HPDE6-E6E7 (cell line): Measurements from ENCODE around the gene WDR82.

ENCODE experiments used
- DNase-seq: peaks from one replicate; pipeline ENCODE4 v3.0.0; 2011; ENCODE audit warnings: missing footprints; ENCODE audit errors: extremely low spot score

The WDR82 gene, protein sequence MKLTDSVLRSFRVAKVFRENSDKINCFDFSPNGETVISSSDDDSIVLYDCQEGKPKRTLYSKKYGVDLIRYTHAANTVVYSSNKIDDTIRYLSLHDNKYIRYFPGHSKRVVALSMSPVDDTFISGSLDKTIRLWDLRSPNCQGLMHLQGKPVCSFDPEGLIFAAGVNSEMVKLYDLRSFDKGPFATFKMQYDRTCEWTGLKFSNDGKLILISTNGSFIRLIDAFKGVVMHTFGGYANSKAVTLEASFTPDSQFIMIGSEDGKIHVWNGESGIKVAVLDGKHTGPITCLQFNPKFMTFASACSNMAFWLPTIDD

DNA sequence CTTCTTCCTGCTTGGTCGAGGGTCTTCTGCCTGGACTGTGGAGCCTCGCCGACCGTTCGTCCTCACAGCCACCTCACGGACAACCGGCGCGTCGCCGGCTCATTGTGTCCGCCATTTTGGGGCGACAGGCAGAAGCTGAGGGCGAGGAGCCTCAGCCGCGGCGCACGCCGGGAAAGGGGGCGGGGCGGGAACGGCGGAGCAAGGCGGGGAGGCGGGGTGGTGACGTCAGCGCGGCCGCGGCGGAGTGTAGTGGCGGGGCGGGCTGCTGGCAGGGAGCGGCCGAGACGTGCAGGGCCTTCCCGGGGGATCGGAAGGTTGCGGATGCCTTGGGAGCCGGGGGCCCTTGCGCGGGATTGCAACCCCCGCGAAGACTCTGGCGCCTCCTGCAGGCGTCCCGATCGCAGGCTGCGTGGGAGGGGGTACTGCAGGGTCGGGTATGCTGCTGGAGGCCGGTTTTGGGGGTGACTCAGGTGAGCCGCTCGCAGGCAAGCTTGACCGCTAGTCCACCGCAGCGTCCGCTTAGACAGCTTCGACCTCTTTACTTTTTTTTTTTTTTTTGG, at the start of gene WDR82:
Gene WDR82 (minus strand): TSS at position 140 of the 560 bp plus-strand sequence. CDS start 288 bp downstream, outside the sequence.
- DNase-seq, result peak; percentile 72

DNA sequence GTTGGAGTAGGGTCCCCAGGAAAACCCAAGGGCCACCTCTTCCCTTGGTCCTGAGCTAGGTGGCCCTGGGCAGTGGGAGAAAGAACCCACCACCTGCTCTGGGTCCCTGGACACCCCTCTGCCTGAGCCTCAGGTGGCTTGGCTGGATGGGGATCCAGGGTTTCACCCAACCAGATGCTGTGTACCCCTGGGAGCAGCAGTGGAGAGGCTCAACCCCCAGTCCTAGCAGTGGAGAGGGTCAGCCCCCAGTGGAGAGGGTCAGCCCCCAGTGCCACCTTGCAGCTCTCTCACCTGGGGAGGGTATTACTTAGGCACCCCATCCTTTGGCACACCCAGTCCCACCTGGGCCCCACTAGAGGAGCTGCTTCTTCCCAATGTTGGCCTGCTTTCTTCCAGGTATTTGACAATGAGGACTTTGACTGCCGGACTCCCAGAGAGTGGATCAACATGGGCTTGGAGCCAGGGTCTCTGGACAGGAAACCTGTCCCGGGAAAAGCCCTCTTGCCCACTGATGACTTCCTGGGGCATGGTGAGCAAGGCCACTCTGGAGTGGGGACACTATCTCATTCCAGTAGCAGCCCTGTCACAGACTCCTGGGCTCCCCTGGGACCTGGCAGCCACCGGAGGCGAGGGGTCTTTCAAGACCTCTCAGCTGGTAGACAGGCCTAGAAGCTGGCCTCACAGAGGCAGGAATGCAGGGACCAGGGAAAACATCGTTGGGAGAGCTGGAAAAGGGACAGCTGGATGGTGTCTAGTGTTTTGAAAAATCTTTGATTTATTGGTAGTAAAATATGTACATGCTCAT, 49.2 kb upstream of the WDR82 start:
- DNase-seq, result no peak

DNA sequence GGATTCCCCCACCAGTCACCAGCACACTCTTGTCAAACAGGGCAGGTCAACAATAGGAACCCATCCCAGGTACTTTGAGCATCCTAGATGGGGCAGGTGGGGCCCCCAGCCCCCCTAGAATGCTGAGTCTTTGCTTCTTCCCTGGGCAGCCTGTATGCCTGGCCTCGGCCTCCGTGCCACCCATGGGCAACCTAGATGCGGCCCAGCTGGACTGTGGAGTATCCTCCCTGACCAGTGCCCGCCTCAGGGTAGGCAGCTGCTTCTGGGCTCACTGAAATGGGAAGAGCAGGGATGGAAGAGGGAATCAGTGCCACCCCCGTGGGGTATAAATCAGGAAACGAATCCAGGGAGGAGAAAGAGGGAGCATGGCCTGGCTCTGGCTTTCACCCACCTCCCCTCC, 48.5 kb upstream of the WDR82 start:
- no peak for DNase-seq

DNA sequence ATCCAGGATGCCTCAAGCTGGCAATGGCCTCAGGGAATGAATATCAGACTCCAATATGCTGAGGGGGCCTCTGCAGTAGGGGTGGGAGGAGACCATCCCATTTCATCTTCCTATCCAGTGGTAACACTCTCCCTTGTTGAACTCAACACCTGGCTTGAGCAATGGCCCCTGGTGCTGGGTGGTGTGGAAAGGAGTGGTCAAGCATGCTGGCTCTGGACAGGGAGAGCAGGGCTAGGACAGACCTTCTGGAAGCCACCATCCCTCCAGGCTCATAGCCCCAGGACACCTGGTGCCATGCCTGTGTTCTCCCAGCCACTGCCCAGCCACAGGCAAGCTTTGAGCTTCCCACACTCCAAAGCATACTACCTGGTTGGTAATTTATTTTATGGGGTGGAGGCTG, 47.2 kb upstream of the WDR82 start:
- DNase-seq, result no peak

DNA sequence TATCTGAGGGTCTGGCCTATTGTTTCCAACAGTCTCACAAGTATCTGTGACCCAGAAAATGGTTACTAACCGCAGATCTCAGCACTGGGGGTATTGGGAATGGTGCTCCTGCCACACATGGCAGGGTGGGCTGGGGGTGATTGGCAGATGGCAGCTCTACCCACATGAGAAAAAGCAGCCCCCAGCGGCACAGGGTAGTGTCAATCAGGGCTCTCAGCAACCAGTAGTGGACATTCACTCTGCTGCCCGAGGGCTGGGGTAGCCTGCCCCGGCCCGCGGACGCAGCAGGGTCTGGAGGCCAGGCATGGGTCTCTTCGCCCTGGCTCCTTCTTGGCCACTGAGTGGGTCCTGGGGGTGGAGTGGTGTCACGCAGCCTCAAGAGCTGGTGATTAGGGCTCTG, 46.2 kb upstream of the WDR82 start:
- DNase-seq, result no peak

DNA sequence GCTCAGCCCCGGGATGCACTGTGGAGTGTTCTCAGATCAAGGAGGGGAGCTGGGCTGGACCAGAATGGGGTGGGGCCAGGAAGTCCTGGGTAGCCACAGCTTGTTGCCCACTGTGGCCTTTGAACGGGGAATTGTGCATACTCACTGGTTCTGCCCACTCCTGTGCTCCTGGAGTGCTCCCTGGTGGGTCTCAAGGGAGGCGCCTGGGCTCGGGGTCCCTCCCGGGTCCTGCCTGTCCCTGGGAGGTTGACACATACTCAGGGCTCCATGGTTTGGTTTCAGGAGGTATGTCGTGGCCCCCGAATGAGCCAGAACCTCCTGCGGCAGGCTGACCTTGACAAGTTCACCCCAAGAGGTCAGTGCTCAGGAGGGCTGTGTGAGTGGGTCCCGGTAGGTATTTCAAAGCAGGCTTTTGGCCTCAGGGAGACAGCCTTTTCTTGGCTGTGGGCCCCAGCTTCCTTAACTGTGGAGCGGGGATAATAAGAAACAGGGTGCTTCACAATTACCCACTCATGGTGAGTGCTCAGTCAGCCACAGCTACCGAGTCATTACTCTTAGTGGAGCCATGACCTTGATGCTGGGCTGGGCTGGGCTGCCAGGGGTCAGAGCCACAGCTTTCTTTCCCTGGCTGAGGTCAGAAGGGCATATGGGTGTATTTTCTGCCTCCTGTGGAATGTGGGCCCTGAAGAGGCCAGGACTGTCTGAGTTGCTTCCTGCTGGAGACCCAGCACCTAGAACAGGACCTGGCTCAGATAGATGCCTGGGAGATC, 45.3 kb upstream of the WDR82 start:
- no peak for DNase-seq

DNA sequence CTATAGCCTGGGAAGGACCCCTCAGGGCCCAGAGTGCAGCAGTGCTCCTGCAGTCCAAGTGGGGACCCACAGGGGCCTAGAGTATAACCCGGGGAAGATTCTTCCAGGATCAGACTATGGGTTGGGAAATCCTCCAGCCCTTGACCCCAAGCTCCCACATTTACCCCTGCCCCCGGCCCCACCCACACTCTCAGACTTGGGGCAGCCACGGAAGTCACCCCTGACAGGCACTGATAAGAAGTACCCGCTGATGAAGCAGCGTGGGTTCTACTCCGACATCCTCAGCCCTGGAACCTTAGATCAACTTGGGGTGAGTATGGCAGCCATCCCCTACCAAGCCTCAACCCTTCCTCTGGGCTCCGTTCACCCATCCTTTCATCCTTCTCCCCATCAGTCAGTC, 44.0 kb upstream of the WDR82 start:
- DNase-seq, result no peak

DNA sequence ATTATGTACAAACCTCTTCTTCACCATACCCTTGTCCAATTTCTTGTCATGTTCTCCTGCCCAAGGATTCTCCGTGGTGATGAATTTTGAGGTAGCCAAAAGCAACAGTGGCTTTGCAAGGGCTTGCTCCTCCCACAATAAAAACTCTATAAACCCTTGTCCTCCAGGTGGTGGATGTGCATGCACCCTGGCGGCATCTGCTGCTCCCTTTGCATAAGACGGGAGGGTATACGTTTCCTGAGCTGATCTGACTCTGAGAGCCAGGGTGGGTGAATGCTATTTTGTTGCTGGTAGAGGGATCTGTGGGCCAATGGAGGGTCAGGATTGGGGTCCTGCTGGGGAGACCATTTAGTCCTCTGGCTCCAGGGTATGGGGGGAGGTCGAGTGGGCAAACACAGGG, 43.0 kb upstream of the WDR82 start:
- DNase-seq, result no peak

DNA sequence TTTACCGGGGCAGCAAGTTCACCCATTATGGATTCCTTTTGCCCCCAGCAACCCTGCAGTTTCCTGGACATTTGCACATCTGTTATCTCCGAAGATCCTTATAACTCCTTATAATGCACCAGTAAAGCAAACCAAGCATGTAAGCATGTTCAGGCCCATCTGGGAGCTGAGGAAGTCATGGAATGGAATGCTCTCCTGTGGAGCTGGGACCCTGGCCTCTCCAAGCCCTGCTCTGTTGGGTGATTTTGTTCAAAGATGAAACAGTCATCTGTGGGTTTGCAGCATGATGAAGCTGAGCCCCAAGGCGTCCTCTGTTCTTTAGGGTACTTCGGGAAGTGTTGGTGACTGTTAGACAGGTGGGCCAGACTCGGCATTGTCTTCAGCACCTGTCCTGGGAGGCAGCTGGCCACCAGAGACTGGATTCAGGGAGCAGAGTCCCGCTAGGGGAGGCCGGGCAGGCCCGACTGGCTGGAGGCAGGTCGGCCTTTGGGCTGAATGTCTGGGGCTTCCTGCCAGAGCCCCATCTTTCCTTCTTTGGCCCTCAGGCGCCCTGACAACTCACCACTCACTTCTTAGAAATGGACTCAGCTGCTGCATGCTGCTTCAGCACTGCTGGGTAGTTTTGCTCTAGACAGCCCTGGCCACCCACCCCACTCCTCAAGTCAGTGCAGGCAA, 41.6 kb upstream of the WDR82 start:
- no peak for DNase-seq

DNA sequence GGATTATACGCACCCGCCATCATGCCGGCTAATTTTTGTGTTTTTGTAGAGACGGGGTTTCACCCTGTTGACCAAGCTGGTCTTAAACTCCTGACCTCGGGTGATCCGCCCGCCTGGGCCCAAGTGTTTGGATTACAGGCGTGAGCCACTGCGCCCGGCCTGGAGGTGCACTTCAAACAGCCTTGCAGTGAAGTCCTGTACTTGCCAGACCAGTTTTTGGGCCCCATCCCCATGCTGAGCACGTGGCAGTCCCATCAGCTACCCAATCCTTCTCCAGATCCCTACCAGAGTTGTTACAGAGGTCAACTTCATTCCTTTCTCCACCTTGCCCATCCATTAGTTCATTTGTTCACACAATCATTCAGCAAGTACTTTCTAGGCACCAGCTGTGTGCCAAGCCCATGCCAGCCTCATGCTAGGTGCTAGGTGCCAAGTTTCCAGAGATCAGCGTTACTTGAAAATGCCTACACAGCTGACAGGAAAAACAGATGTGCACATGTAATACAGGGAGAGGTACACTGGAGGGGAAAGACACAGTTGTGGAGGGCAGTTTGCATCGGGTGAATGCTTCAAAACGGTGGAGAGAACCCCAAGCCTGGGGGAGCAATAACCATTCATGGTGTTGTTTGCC, 39.9 kb upstream of the WDR82 start:
- no peak for DNase-seq

DNA sequence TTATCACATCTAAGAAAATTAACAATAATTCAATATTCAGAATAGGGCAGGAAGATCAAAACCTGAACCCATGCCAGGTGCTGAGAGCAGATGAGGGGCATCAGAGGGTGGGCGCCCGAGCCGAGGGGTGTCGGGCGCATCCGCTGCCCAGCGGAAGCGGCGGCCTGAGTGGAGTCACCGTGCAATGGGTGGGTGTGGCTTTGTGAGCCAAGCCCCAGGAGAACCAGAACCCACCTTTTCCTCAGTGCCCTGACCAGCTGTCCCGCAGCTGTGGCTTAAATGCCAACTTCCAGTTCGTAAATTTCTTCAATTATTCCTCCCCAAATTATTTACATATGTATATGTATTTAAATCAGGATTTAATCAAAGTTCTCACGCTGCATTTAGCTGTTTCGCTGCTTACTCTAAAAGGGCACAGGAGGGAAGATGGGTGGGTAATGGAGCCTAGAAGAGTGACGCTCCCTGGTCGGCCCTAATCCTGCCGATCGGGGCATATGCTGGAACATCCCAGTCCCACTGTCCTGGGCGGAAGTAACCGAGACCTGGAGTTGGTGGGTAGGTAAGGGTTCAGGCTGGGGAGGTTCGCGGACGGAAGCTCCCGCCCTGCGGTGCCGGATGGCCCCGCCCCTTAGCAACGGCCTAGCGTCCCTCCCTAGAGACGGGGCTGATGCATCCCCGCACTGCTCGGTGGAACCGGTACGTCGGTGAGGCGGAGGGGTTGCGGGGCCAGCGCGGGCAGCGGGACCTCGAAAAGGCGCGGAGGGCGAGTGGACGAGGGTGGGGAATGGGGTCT, 39.0 kb upstream of the WDR82 start:
- no peak for DNase-seq

DNA sequence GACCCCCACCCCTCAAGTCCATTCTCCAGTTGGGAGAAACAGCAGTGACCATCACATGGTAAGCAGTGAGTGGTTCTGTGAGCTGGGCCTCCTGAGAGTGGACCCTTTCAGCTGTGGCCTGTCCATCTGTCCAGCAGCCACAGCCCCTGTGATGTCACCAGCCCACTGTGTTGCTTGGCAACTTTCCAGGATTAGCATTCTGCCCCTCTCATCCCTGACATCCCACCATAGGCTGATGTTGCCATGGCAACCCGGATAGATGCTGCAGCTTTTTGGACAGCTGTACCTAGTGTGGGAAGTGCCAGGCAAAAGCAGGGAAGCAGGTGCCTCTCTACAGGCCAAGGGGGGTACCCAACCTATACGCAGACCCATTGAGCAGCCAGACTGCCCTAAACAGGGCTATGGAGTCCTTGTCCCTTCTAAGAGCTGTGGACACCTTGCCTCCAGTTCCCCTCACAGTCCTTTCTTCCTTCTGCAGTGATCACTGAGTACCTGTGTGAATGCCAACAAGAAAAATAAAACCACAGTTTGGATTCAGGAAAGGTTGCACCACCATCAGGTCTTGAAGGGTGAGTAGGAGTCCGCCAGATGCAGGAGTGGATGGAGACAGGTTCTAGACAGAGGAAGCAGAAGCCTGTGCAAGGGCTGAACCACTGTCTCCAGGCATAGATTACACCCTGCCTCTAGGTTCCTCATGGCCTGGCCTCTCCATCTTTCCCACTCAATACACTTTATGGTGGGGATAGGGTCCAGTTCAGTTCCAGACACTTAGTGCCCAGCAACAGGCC, 37.7 kb upstream of the WDR82 start, which contains the start of gene DNAH1:
Gene DNAH1 (plus strand): TSS at position 343 of the 788 bp plus-strand sequence. CDS start 6,124 bp downstream, outside the sequence.
- DNase-seq, result no peak

DNA sequence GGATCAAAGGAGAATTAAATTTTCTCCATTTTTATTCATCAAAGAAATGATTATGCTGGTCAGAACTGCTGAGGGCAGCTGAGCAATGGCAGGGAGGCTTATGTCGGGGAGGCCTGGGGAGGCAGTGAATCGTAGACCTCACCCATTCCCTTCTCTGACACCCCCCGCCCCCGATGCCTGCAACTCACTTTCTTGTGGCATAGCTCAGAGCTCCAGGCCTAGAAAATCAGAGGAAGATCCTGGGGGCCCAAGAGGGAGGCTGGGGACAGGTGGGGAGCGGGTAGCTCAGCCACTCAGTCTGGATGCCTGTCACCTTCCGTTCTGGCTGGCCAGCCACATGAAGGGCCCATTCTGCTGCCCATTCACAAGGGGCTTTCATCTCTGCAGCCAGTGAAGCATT, 36.6 kb upstream of the WDR82 start:
- DNase-seq, result no peak

DNA sequence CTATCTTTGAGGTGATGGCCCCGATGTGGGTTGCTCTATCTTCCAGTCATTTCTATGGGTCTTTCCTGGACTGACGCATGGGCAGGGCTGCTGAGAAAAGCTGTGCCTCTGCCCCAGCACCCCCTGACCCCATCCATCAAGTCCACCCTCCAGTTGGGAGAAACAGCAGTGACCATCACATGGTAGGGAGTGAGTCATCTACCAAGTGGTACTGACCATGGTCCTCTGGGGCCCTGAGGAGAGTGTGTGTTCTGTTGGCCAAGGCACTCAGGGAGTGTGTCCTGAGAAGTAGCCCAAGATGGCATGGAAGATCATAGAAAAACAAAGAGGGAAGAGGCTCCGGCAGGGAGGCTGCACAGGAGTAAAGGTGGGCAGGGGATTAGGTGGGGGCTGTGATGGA, 36.0 kb upstream of the WDR82 start:
- no peak for DNase-seq

DNA sequence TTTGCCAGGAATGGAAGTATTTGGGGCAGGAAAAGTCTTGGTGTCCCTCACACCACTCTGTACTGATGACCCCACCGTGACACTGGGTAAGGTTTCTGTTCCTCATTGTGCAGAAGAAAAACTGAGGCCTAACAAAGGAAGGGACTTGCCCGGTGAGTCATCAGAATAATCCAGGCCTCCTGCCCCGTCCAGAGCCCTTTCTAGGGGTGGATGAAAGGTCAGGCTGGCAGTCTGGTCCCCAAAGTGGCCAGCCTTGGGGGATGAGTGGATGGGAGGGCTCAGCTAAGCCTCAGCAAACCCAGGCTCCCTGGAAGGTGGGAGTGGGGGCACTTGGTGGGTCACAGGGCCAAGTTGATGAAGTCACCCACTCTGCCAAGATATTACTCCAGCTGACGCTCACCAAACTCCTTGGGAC, 35.3 kb upstream of the WDR82 start:
- peak; percentile 21 for DNase-seq

DNA sequence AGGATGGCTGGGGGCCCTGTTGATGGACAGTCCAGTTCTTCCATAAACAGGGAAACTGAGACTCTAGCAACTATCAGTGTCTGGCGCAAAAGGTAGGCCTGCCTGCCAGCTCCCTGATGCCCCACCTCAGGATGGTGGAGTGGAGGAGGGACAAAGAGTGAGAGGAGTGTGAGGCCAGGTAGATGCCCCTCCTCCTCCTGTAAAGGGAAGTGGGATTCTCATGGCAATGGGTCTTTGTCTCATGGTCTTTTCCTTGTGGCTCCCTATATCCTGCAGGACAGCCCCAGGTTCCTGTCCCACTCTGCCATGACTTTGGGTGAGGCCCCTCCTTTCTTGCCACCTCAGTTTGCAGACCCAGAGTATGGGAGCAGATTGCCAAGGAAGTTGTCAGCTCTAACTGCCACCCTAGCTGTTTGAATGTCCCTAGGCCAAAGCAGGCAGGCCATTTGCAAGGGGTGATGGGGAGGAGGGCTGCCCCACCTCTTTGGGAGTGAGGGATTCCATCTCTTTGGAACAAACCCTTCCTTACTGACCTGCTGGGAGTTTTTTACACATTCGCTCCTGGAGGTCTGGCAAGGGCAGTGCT, 34.8 kb upstream of the WDR82 start:
- no peak for DNase-seq

DNA sequence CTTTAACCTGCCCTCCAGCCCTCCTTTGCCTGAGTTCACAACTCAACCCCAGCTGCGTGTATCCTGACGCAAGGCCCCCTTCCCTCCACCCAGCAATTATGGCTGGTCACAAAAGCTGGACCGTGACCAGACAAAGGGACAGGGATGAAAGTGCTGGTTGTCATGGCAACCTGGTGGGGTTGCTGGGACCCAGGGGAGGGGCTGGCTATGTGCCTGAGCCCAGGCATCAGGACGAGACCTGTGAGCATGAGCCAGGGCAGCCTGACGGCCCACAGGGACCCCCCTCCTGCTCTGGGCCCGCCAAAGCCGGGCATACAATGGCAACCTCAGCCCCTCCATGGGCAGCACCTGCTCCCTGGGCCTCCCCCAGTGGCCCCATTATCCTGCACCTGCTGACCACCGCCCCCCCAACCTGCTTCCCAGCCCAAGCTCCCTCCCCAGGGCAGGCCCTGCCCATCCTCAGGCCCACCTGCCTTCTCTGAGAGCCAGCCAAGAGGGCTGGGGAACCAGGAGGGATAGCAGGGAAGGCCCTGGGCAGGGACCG, 33.2 kb upstream of the WDR82 start:
- no peak for DNase-seq

DNA sequence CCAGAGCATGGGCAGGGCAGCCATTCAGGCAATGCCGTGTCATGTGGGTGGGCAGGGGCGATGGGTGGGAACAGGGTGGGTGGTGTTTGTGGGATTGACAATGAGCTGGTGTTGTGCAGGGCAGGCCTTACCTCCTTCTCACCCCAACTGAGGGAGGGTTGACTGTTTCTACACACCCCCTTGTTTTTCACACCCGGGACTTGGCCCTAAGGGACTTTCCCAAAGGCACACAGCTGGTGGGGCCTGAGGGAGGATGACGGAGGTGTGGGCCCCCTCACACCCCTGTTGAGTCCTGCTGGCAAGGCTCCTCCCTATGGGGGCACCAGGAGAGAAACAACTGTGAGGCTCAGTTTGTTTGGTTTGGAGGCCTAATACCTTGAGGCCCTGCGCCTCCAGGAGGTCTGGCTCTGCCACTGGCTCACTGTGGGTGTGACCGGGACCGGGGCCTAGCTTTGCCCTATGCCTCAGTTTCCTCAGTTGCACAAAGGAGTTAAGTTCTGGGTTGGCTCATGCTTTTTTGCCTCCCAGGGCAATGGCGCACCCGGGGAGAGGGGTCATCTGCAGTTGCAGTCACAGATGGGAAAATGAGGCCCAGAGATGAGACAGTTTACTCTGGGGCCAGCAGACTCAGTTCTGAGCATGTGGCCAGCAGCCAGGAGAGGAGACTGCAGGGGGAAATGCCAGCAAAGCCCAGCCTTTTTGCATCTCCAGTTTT, 32.6 kb upstream of the WDR82 start:
- no peak for DNase-seq
